HEK293 (cell line): ENCODE data around the gene SLC7A1.

Source experiments
- CTCF ChIA-PET: fragments of 350-600 bp; formaldehyde crosslinking; extraction: SDS; loops from one replicate; lab custom pipeline; 2021; ENCODE audit warnings: antibody characterized with exemption; lab: Yijun Ruan, JAX
- POLR2A ChIA-PET: fragments of 300-600 bp; formaldehyde crosslinking; extraction: SDS; loops from one replicate; lab custom pipeline; 2020; ENCODE audit warnings: antibody characterized with exemption, inconsistent platforms; lab: Yijun Ruan, JAX
- H3K27ac ChIP-seq: fragments of 200-500 bp; sonication (Bioruptor generic); 2 replicates; pipeline ENCODE4 v1.5.1; 2014; ENCODE audit warnings: low read depth, low read length, control low read depth, inconsistent platforms; ENCODE audit errors: extremely low read depth
- H3K36me3 ChIP-seq, 2 experiments: fragments of 200-500 bp in 1 of 2; sonication (Bioruptor generic) in 1 of 2; 1 replicate in 1 of 2; 2 replicates in 1 of 2; pipeline ENCODE4 v1.5.1; 2014 to 2017; ENCODE audit warnings: inconsistent platforms in 2 of 2, low read length in 2 of 2; ENCODE audit not compliant: control insufficient read depth in 2 of 2, insufficient read depth in 1 of 2
- H3K4me1 ChIP-seq: fragments of 200-500 bp; sonication (Bioruptor generic); 2 replicates; pipeline ENCODE4 v1.5.1; 2014; ENCODE audit warnings: mild to moderate bottlenecking, low read length, inconsistent platforms; ENCODE audit not compliant: control insufficient read depth, insufficient read depth
- H3K4me3 ChIP-seq: 2 replicates; pipeline ENCODE4 v1.5.1; 2011; ENCODE audit warnings: low read depth, mild to moderate bottlenecking, control low read depth, low read length, moderate library complexity
- H3K9me3 ChIP-seq: fragments of 200-500 bp; sonication (Bioruptor generic); 2 replicates; pipeline ENCODE4 v1.5.1; 2014; ENCODE audit warnings: low read depth, low read length, inconsistent platforms; ENCODE audit not compliant: control insufficient read depth, insufficient read depth
- BCL6B ChIP-seq: fragments of 450-650 bp; formaldehyde crosslinking; IDR thresholded peaks from 2 replicates; pipeline ENCODE4 v1.5.1; 2017; ENCODE audit warnings: missing biosample characterization, missing genetic modification characterization
- FEZF1 ChIP-seq: fragments of 450-650 bp; formaldehyde crosslinking; IDR thresholded peaks from 2 replicates; pipeline ENCODE4 v1.5.1; 2016; ENCODE audit warnings: missing biosample characterization, missing genetic modification characterization
- GLI2 ChIP-seq: fragments of 450-650 bp; formaldehyde crosslinking; IDR thresholded peaks from 2 replicates; pipeline ENCODE4; 2017; ENCODE audit warnings: missing biosample characterization, missing genetic modification characterization, low read depth, borderline replicate concordance
- KLF10 ChIP-seq: fragments of 450-650 bp; IDR thresholded peaks from 2 replicates; pipeline ENCODE4 v1.5.1; 2018; ENCODE audit warnings: missing biosample characterization, mild to moderate bottlenecking, missing genetic modification characterization
- SCRT1 ChIP-seq: fragments of 450-650 bp; formaldehyde crosslinking; IDR thresholded peaks from 2 replicates; pipeline ENCODE4 v1.5.1; 2016; ENCODE audit warnings: missing biosample characterization, missing genetic modification characterization, borderline replicate concordance
- SP2 ChIP-seq: fragments of 450-650 bp; formaldehyde crosslinking; IDR thresholded peaks from 2 replicates; pipeline ENCODE4 v1.5.1; 2016; ENCODE audit warnings: missing biosample characterization, missing genetic modification characterization
- TSHZ1 ChIP-seq: fragments of 450-650 bp; formaldehyde crosslinking; IDR thresholded peaks from 2 replicates; pipeline ENCODE4 v1.5.1; 2016; ENCODE audit warnings: missing biosample characterization, missing genetic modification characterization, borderline replicate concordance
- YY2 ChIP-seq: fragments of 450-650 bp; formaldehyde crosslinking; IDR thresholded peaks from 2 replicates; pipeline ENCODE4 v1.5.1; 2016; ENCODE audit warnings: missing biosample characterization, missing genetic modification characterization
- ZBTB20 ChIP-seq: fragments of 450-650 bp; formaldehyde crosslinking; IDR thresholded peaks from 2 replicates; pipeline ENCODE4 v1.5.1; 2016; ENCODE audit warnings: missing biosample characterization, missing genetic modification characterization
- ZNF211 ChIP-seq: fragments of 450-650 bp; formaldehyde crosslinking; IDR thresholded peaks from 2 replicates; pipeline ENCODE4 v1.5.1; 2016; ENCODE audit warnings: low read depth, missing biosample characterization, missing genetic modification characterization
- ZNF274 ChIP-seq, 2 experiments: fragments of 200-500 bp in 1 of 2; fragments of 450-650 bp in 1 of 2; sonication (Bioruptor generic) in 1 of 2; formaldehyde crosslinking in 1 of 2; IDR thresholded peaks; 2 replicates each; pipeline versions ENCODE4 v1.5.1 to v1.6.1; 2014 to 2016; ENCODE audit warnings: borderline replicate concordance in 1 of 2, inconsistent platforms in 1 of 2, low read length in 1 of 2, missing biosample characterization in 1 of 2, missing genetic modification characterization in 1 of 2
- ZNF416 ChIP-seq: fragments of 450-650 bp; formaldehyde crosslinking; IDR thresholded peaks from 2 replicates; pipeline ENCODE4 v1.5.1; 2016; ENCODE audit warnings: missing biosample characterization, missing genetic modification characterization
- ZNF510 ChIP-seq: fragments of 450-650 bp; formaldehyde crosslinking; IDR thresholded peaks from 2 replicates; pipeline ENCODE4 v1.5.1; 2018; ENCODE audit warnings: mild to moderate bottlenecking, missing genetic modification characterization, missing biosample characterization; ENCODE audit not compliant: insufficient replicate concordance
- ZNF514 ChIP-seq: fragments of 450-650 bp; formaldehyde crosslinking; IDR thresholded peaks from 2 replicates; pipeline ENCODE4 v1.5.1; 2016; ENCODE audit warnings: missing biosample characterization, missing genetic modification characterization
- ZNF555 ChIP-seq: fragments of 450-650 bp; formaldehyde crosslinking; conservative IDR thresholded peaks from 2 replicates; pipeline ENCODE4 v1.5.1; 2017; ENCODE audit warnings: missing biosample characterization, mild to moderate bottlenecking, missing genetic modification characterization, inconsistent platforms
- ZNF571 ChIP-seq: fragments of 450-650 bp; formaldehyde crosslinking; IDR thresholded peaks from 2 replicates; pipeline ENCODE4 v1.5.0; 2017; ENCODE audit warnings: missing biosample characterization, missing genetic modification characterization
- ZNF585B ChIP-seq: fragments of 450-650 bp; formaldehyde crosslinking; IDR thresholded peaks from 2 replicates; pipeline ENCODE4 v1.5.1; 2016; ENCODE audit warnings: missing biosample characterization, missing genetic modification characterization
- ZNF830 ChIP-seq: fragments of 450-650 bp; IDR thresholded peaks from 2 replicates; pipeline ENCODE4 v1.5.0; 2018; ENCODE audit warnings: missing biosample characterization, missing genetic modification characterization, low read depth, mild to moderate bottlenecking, moderate library complexity
- TF ChIP-seq, protein P1 (sequence below): fragments of 450-650 bp; formaldehyde crosslinking; IDR thresholded peaks from 2 replicates; pipeline ENCODE4 v1.5.0; 2017; ENCODE audit warnings: missing biosample characterization, missing genetic modification characterization, borderline replicate concordance
- TF ChIP-seq, protein P2 (sequence below): fragments of 450-650 bp; formaldehyde crosslinking; IDR thresholded peaks from 2 replicates; pipeline ENCODE4 v1.5.1; 2016; ENCODE audit warnings: missing biosample characterization, missing genetic modification characterization
- TF ChIP-seq, protein P3 (sequence below): sonication (generic); formaldehyde crosslinking; IDR thresholded peaks from 2 replicates; pipeline ENCODE4 v1.8.1; 2022; ENCODE audit warnings: mild to moderate bottlenecking, moderate library complexity, missing genetic modification reagents

Gene SLC7A1

DNA sequence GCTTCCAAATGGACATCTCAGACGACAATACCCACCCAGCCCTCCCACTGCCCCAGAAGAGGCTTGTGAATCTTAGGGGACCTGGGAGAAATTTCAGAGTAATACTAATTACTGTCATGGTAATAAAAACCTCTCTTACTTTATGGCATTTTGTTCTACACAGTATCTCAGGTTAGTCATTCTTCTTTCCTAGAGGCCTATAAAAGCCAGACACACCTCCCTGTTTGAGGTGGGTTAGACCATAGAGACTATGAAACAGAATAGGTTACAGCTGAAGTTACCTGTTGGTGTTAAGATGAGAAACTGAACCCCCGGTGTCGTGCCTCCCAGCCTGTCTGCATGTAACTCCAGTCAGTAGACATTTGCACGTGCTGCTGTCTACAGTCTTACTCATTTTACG, 113.9 kb downstream of the SLC7A1 start:
- H3K9me3 ChIP-seq: no peaks in the 10 kb centered on the region
- H3K36me3 ChIP-seq: no peaks in the 10 kb centered on the region
- H3K27ac ChIP-seq: no peak overlapping the region
- no peak overlapping the region for H3K4me3 ChIP-seq
- CTCF ChIA-PET: interaction anchor here (0.6 to 1.2 kb wide), 3 partner anchors 8 to 27 kb away, joined by 3 to 7 read pairs (median 3); no protein-coding TSS in a partner anchor
- peaks cover 3% of the 10 kb centered on the region; the same call in 1 of the 2 replicates for H3K4me1 ChIP-seq
- TF ChIP-seq ZNF274 (IDR thresholded peaks at IDR 0.05; ENCODE audit: low read length) (no peak), ZNF274 (tag by site-specific recombination; IDR thresholded peaks at IDR 0.05; ENCODE audit: borderline replicate concordance) (no peak), ZNF514 (tag by site-specific recombination) (no peak), BCL6B (tag by site-specific recombination) (no peak), YY2 (tag by site-specific recombination) (no peak), ZBTB20 (tag by site-specific recombination) (no peak), ZNF510 (tag by site-specific recombination) (no peak), ZNF571 (tag by site-specific recombination) (no peak), ZNF830 (tag by site-specific recombination) (no peak), ZNF555 (no peak), SCRT1 (no peak)
- POLR2A ChIA-PET: no interaction called here

DNA sequence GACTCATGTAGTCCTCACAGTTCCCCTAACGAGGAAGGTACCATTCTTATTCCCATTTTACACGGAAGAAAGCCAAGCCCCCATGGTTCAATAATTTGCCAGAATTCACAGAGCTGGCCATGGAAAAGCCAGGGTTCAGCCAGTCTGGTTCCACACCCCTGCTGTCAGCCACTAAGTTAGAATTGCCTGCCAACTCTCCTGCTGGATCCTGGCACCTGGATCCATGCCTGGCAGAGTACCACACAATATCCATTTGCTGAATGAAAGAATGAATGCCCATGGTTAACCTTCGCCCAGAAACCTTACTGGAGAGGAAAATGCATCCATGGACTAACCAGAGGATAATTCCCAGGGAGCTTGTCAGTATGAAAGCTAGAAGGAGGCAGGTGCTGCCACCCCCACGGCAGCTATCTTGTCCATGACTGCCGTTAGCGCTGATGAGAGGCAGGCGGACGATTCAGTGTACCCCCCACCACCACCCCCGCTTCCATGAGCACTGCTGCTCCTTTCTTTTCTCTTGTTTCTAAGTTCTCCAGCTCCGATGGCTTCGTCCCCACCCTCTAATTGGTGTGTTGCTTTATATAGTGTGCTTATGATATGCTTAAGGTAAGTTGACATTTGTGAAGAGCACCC, 114.5 kb downstream of the SLC7A1 start:
- peaks cover 3% of the 10 kb centered on the region; the same call in 1 of the 2 replicates for H3K4me1 ChIP-seq
- CTCF ChIA-PET: interaction anchor here (0.6 to 0.8 kb wide), 2 partner anchors 10 to 26 kb away, joined by 3 read pairs; no protein-coding TSS in a partner anchor
- no peak overlapping the region for H3K4me3 ChIP-seq
- H3K27ac ChIP-seq: no peak overlapping the region
- H3K36me3 ChIP-seq: no peaks in the 10 kb centered on the region
- H3K9me3 ChIP-seq: no peaks in the 10 kb centered on the region
- POLR2A ChIA-PET: no interaction called here
- no peak for TF ChIP-seq ZNF211 (tag by site-specific recombination)
- no peak for TF ChIP-seq GLI2
- TF ChIP-seq BCL6B (tag by site-specific recombination): no peak
- no peak for TF ChIP-seq ZNF416 (tag by site-specific recombination)
- no peak for TF ChIP-seq ZNF514 (tag by site-specific recombination)
- TF ChIP-seq, protein P1, sequence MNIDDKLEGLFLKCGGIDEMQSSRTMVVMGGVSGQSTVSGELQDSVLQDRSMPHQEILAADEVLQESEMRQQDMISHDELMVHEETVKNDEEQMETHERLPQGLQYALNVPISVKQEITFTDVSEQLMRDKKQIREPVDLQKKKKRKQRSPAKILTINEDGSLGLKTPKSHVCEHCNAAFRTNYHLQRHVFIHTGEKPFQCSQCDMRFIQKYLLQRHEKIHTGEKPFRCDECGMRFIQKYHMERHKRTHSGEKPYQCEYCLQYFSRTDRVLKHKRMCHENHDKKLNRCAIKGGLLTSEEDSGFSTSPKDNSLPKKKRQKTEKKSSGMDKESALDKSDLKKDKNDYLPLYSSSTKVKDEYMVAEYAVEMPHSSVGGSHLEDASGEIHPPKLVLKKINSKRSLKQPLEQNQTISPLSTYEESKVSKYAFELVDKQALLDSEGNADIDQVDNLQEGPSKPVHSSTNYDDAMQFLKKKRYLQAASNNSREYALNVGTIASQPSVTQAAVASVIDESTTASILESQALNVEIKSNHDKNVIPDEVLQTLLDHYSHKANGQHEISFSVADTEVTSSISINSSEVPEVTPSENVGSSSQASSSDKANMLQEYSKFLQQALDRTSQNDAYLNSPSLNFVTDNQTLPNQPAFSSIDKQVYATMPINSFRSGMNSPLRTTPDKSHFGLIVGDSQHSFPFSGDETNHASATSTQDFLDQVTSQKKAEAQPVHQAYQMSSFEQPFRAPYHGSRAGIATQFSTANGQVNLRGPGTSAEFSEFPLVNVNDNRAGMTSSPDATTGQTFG (tag by site-specific recombination): no peak
- TF ChIP-seq, protein P2, sequence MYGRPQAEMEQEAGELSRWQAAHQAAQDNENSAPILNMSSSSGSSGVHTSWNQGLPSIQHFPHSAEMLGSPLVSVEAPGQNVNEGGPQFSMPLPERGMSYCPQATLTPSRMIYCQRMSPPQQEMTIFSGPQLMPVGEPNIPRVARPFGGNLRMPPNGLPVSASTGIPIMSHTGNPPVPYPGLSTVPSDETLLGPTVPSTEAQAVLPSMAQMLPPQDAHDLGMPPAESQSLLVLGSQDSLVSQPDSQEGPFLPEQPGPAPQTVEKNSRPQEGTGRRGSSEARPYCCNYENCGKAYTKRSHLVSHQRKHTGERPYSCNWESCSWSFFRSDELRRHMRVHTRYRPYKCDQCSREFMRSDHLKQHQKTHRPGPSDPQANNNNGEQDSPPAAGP (tag by site-specific recombination): no peak
- TF ChIP-seq ZNF585B: no peak
- TF ChIP-seq, protein P3, sequence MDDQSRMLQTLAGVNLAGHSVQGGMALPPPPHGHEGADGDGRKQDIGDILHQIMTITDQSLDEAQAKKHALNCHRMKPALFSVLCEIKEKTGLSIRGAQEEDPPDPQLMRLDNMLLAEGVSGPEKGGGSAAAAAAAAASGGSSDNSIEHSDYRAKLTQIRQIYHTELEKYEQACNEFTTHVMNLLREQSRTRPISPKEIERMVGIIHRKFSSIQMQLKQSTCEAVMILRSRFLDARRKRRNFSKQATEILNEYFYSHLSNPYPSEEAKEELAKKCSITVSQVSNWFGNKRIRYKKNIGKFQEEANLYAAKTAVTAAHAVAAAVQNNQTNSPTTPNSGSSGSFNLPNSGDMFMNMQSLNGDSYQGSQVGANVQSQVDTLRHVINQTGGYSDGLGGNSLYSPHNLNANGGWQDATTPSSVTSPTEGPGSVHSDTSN (CRISPR knock-in tag): no peak
- TF ChIP-seq TSHZ1 (tag by site-specific recombination): no peak
- TF ChIP-seq KLF10 (tag by site-specific recombination): no peak
- TF ChIP-seq SP2: no peak
- TF ChIP-seq FEZF1 (tag by site-specific recombination): no peak
